Parathyroid adenoma (tissue), 2 donors: Measurements from ENCODE around the gene CDH4.

Experiments
- H2AFZ ChIP-seq: fragments of 300-600 bp; sonication (generic); one replicate; pipeline ENCODE4 v1.7.0; 2017; ENCODE audit warnings: antibody characterized with exemption, mild to moderate bottlenecking
- H3K27ac ChIP-seq: fragments of 300-600 bp; sonication (generic); one replicate; pipeline ENCODE4 v1.7.0; 2017
- H3K27me3 ChIP-seq: fragments of 300-600 bp; sonication (generic); one replicate; pipeline ENCODE4 v1.7.0; 2017; ENCODE audit warnings: low read length; ENCODE audit not compliant: control insufficient read depth, insufficient read depth
- H3K36me3 ChIP-seq: fragments of 300-600 bp; sonication (generic); one replicate; pipeline ENCODE4 v1.7.0; 2017; ENCODE audit warnings: low read length; ENCODE audit not compliant: control insufficient read depth, insufficient read depth
- H3K4me1 ChIP-seq: fragments of 300-600 bp; sonication (generic); one replicate; pipeline ENCODE4 v1.7.0; 2017; ENCODE audit warnings: control low read depth
- H3K4me2 ChIP-seq: fragments of 300-600 bp; sonication (generic); one replicate; pipeline ENCODE4 v1.7.0; 2017; ENCODE audit warnings: low read length
- H3K4me3 ChIP-seq: fragments of 300-600 bp; sonication (generic); one replicate; pipeline ENCODE4 v1.7.0; 2017; ENCODE audit warnings: low read depth, low read length
- H3K79me2 ChIP-seq: fragments of 300-600 bp; sonication (generic); one replicate; pipeline ENCODE4 v1.7.0; 2017; ENCODE audit warnings: control low read depth
- H3K9ac ChIP-seq: fragments of 300-600 bp; sonication (generic); one replicate; pipeline ENCODE4 v1.7.0; 2017; ENCODE audit warnings: mild to moderate bottlenecking
- H3K9me3 ChIP-seq: fragments of 300-600 bp; sonication (generic); one replicate; pipeline ENCODE4 v1.7.0; 2017; ENCODE audit warnings: low read length; ENCODE audit not compliant: control insufficient read depth
- TF ChIP-seq, protein P1 (sequence below): fragments of 300-600 bp; sonication (generic); IDR thresholded peaks from one replicate; pipeline ENCODE4 v1.7.0; 2017; ENCODE audit warnings: antibody characterized with exemption, mild to moderate bottlenecking
- donor health status: primary hyperparathyroidism.

Gene CDH4

DNA sequence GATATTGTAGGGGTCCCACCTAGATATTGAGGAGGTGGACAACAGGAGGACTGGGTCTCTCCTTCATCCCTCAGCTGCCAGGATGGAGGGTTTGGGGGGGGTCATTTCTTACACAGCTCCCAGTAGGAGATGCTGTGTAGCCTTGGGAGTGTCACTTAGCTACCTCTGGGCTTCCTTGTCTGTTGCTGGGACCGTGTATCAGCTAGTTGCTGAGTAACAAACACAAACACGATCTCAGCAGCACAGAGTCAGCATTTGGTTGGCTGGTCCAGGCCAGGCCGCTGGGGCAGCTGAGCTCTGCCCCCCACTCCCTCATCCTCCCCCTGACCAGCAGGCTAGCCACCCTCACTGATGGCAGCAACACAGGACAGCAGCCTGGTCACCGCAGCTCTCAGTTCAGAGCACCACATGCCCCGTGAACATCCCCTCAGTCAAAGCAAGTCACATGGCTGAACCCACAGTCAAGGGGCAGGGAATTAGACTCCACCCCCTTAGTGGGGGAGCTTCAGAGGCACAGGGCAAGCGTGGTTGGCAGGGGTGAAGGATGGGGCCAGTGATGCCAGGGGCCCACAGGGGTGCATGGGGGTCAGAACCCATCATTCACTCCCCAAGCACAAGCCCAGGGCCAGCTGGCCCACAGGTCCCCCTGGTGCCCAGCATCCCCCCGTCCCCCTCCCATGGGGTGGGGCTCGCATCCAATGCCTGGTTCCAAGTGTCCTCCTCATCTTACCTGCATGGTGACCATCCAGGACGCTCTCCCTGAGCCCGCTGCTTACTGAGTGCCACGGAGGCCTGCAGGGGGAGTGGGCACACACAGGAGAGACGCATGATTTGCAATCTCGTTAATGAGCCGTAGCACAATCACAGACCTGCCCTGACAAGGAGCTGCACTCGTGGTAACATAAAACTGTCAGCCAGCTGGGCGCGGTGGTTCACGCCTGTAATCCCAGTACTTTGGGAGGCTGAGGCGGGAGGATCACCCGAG, 701.3 kb downstream of the CDH4 start:
- no peaks in the 10 kb centered on the region for H3K36me3 ChIP-seq
- H3K4me2 ChIP-seq: no peak overlapping the region
- H3K9me3 ChIP-seq: no peaks in the 10 kb centered on the region
- no peak overlapping the region for H3K4me3 ChIP-seq
- no peaks in the 10 kb centered on the region for H3K4me1 ChIP-seq
- TF ChIP-seq, protein P1, sequence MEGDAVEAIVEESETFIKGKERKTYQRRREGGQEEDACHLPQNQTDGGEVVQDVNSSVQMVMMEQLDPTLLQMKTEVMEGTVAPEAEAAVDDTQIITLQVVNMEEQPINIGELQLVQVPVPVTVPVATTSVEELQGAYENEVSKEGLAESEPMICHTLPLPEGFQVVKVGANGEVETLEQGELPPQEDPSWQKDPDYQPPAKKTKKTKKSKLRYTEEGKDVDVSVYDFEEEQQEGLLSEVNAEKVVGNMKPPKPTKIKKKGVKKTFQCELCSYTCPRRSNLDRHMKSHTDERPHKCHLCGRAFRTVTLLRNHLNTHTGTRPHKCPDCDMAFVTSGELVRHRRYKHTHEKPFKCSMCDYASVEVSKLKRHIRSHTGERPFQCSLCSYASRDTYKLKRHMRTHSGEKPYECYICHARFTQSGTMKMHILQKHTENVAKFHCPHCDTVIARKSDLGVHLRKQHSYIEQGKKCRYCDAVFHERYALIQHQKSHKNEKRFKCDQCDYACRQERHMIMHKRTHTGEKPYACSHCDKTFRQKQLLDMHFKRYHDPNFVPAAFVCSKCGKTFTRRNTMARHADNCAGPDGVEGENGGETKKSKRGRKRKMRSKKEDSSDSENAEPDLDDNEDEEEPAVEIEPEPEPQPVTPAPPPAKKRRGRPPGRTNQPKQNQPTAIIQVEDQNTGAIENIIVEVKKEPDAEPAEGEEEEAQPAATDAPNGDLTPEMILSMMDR: no peak
- H3K27me3 ChIP-seq: no peaks in the 10 kb centered on the region
- H2AFZ ChIP-seq: no peak overlapping the region
- H3K27ac ChIP-seq: no peak overlapping the region
- H3K9ac ChIP-seq: no peak overlapping the region
- H3K79me2 ChIP-seq: no peaks in the 10 kb centered on the region

DNA sequence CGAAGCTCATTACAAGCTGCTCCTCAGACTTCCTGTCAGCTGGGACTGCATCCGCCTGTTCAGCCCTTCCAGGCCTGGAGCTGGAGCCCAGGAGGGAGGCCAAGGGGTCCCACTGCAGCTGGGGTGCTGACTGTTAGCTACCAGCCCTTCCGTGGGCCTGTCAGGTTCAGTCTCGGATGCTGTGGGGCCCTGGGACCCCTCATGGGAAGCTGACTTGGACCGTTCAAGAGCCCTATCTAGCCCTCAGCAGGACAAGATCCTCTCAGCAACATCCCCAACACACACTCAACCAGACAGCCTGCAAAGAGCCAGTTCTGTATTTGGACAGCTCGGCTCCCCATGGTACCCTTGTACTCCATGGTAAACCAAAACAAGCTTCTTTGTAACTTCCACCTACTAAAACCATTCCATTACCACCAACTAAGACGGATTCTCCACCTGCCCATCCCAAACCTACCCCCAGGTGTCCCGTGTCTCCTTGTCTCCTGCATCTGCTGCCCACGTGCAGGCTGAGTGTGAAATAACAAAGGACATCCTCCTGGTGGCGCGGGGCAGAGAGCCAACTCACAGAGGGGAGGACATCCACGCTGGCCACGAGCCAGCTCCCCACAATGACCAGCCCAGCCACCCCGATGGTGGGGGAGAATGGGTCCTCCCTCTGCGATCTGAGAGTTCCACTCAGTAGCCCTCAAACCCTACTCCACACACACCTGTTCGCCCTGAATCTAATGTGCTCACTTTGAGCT, 702.4 kb downstream of the CDH4 start:
- no peaks in the 10 kb centered on the region for H3K36me3 ChIP-seq
- no peak overlapping the region for H3K4me2 ChIP-seq
- no peak overlapping the region for H3K9ac ChIP-seq
- no peaks in the 10 kb centered on the region for H3K9me3 ChIP-seq
- H3K79me2 ChIP-seq: no peaks in the 10 kb centered on the region
- TF ChIP-seq, protein P1: no peak
- no peaks in the 10 kb centered on the region for H3K4me1 ChIP-seq
- H2AFZ ChIP-seq: no peak overlapping the region
- H3K27me3 ChIP-seq: no peaks in the 10 kb centered on the region
- H3K4me3 ChIP-seq: no peak overlapping the region
- no peak overlapping the region for H3K27ac ChIP-seq

DNA sequence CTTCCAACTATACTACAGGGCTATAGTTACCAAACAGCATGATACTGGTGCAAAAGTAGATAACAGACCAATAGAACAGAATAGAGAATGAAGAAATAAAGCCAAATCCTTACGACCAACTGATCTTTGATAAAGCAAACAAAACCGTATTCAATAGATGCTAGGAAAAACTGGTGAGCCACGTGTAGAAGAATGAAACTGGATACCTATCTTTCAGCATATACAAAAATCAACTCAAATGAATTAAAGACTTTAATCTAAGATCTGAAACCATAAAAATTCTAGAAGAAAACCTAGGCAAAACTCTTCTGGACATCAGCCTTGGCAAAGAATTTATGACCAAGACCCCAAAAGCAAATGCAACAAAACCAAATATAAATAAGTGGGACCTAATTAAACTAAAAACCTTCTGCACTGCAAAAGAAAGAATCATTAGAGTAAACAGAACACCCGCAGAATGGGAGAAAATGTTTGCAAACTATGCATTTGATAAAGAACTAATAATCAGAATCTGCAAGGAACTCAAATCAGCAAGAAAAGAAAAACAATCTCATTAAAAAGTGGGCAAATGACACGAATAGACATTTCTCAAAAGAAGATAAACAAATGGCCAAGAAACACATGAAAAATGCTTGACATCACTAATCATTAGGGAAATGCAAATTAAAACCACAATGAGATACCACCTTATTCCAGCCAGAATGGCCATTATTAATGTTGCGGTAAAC, 703.8 kb downstream of the CDH4 start:
- Histone ChIP-seq H3K9me3 (no peaks in the 10 kb centered on the region), H3K4me3 (no peak overlapping the region), H3K4me2 (no peak overlapping the region), H3K36me3 (no peaks in the 10 kb centered on the region), H3K27ac (no peak overlapping the region), H3K79me2 (no peaks in the 10 kb centered on the region), H3K9ac (no peak overlapping the region), H3K4me1 (no peaks in the 10 kb centered on the region), H2AFZ (no peak overlapping the region), H3K27me3 (no peaks in the 10 kb centered on the region)
- TF ChIP-seq, protein P1: no peak

DNA sequence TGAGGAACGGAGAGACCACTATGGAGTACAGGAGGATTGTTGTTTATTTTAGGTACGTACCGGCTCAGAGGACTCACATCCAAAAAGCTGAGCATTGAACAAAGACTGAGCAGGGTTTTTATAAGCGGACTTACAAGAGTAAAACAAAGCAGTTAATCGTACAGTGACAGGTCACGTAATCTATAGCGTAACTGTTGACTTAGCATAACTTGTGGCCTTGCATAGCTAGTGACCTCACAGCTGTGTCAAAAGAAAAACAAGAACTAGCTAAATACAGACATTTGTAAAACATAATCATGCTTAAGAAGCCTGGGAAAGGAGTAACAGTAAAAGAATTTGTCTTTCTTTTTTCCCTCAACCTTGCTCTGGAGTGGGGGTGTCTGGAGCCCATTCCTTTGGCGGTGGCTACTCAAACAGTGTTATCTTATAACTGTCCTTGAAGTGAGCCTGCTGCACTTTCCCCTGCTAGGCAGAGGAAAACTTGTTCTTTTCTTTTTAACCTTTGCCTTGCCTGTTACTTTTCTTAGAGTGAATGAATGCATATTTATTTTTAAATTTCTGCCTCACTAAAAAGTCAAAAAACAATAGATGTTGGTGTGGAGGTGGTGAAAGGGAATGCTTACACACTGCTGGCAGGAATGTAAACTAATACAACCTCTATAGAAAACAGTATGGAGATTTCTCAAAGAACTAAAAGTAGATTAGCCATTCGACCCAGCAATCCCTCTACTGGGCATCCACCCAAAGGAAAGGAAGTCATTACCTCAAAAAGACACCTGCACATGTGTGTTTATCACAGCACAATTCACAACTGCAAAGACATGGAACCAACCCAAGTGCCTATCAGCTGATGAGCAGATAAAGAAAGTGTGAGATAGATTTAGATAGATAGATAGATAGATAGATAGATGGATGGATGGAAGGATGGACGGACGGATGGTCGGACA, 704.6 kb downstream of the CDH4 start:
- TF ChIP-seq, protein P1: no peak
- Histone ChIP-seq H3K79me2 (no peaks in the 10 kb centered on the region), H3K4me2 (no peak overlapping the region), H3K9ac (no peak overlapping the region), H3K27me3 (no peaks in the 10 kb centered on the region), H3K27ac (no peak overlapping the region), H3K9me3 (no peaks in the 10 kb centered on the region), H3K36me3 (no peaks in the 10 kb centered on the region), H3K4me1 (no peaks in the 10 kb centered on the region), H3K4me3 (no peak overlapping the region), H2AFZ (no peak overlapping the region)
